Thoracic aorta (tissue), 2 donors: ENCODE data around the gene MRPS12. TPM values are rescaled to one million over a fixed set of nuclear protein-coding genes. Genes with fewer than 3 reads are reported as not detected.

Source experiments
- ATAC-seq: fragments of 150-250 bp; one replicate; pipeline ENCODE4 v1.8.0; 2017; ENCODE audit warnings: low read depth; ENCODE audit not compliant: insufficient number of reproducible peaks, low FRiP score
- DNase-seq: peaks from one replicate; pipeline ENCODE4 v3.0.0-alpha.2; 2020; ENCODE audit warnings: low spot score
- H3K27ac ChIP-seq, 2 donors: fragments of 200-600 bp; sonication (generic); 1 replicate in 1 of 2; 2 replicates in 1 of 2; pipeline ENCODE4 v1.5.1; 2016; ENCODE audit warnings: mild to moderate bottlenecking in 2 of 2, moderate library complexity in 2 of 2
- H3K27me3 ChIP-seq: fragments of 200-600 bp; sonication (generic); replicated peaks from 2 replicates; pipeline ENCODE4 v1.6.0; 2016; ENCODE audit warnings: mild to moderate bottlenecking; ENCODE audit not compliant: insufficient read depth
- H3K36me3 ChIP-seq: fragments of 200-600 bp; sonication (generic); one replicate; pipeline ENCODE4 v1.5.1; 2016
- H3K4me1 ChIP-seq, 2 donors: fragments of 200-600 bp; sonication (generic); 1 replicate in 1 of 2; 2 replicates in 1 of 2; pipeline versions ENCODE4 v1.5.1 to v1.6.0; 2016; ENCODE audit warnings: low read depth in 2 of 2, mild to moderate bottlenecking in 1 of 2; ENCODE audit not compliant: control insufficient read depth in 1 of 2
- H3K4me3 ChIP-seq: fragments of 200-600 bp; sonication (generic); 2 replicates; pipeline ENCODE4 v1.5.1; 2016; ENCODE audit warnings: mild to moderate bottlenecking
- H3K9me3 ChIP-seq: fragments of 200-600 bp; sonication (generic); 2 replicates; pipeline ENCODE4 v1.5.1; 2016
- CTCF ChIP-seq: fragments of 200-600 bp; sonication (generic); IDR thresholded peaks from one replicate; pipeline ENCODE4 v1.5.1; 2019; ENCODE audit warnings: antibody characterized with exemption
- total RNA-seq, 2 donors: library from RNA; depleted of rRNA; stranded (reverse); fragments of >200 nt; gene quantifications; one replicate each; pipeline versions ENCODE4 v1.1.0 to v1.2.3, GENCODE V29; 2016

Gene MRPS12
- total RNA-seq, 2 donors from 2014 or later = 24.2 to 32.5 TPM

GRCh38 chr19:38978326-38978689 is 47.6 kb downstream of the MRPS12 start:
- peaks cover 7 to 20% of the 10 kb centered on the region in 2 donors for H3K4me1 ChIP-seq
- no peak for ATAC-seq
- no peak for TF ChIP-seq CTCF
- no peak for DNase-seq
- no peaks in the 10 kb centered on the region for H3K9me3 ChIP-seq
- no peaks in the 10 kb centered on the region for H3K27me3 ChIP-seq
- no peak overlapping the region for H3K4me3 ChIP-seq
- H3K36me3 ChIP-seq = no peaks in the 10 kb centered on the region
- no peak overlapping the region for H3K27ac ChIP-seq

GRCh38 chr19:38979812-38980211 is 49.1 kb downstream of the MRPS12 start:
- no peaks in the 10 kb centered on the region for H3K36me3 ChIP-seq
- peaks cover 3 to 10% of the 10 kb centered on the region in 2 donors for H3K4me1 ChIP-seq
- ATAC-seq (no peak), DNase-seq (no peak)
- no peak for TF ChIP-seq CTCF
- no peaks in the 10 kb centered on the region for H3K27me3 ChIP-seq
- no peak overlapping the region for H3K27ac ChIP-seq
- no peaks in the 10 kb centered on the region for H3K9me3 ChIP-seq
- H3K4me3 ChIP-seq = no peak overlapping the region

- Histone ChIP-seq H3K4me3 (no peak overlapping the region), H3K4me1 (peaks cover 3 to 10% of the 10 kb centered on the region in 2 donors)
- no peak for TF ChIP-seq CTCF
Observed at GRCh38 chr19:38980583-38981374, 50.0 kb downstream of the MRPS12 start.

More at GRCh38 chr19:38980583-38981374, 50.0 kb downstream of the MRPS12 start:
- H3K36me3 ChIP-seq = no peaks in the 10 kb centered on the region
- no peak for ATAC-seq
- H3K9me3 ChIP-seq = no peaks in the 10 kb centered on the region
- DNase-seq = no peak
- no peak overlapping the region for H3K27ac ChIP-seq
- H3K27me3 ChIP-seq = no peaks in the 10 kb centered on the region

Other genes with a start within 250 kb of the MRPS12 start
- gene CAPN12, start 186.5 kb upstream of the MRPS12 start, total RNA-seq = 1 to 10 TPM in 1 of 2 donors, under 1 TPM in 1; 0.81 to 2.1 TPM
- not detected for gene LGALS7, start 157.4 kb upstream of the MRPS12 start, total RNA-seq
- gene LGALS7B, start 141.7 kb upstream of the MRPS12 start, total RNA-seq = 1 to 10 TPM in 1 of 2 donors, not detected in 1; 2.0 TPM
- gene LGALS4, start 118.0 kb upstream of the MRPS12 start, total RNA-seq = 1 to 10 TPM in 1 of 2 donors, not detected in 1; 3.5 TPM
- 10 to 100 TPM; 47.5 to 75.0 TPM for gene ECH1, start 99.2 kb upstream of the MRPS12 start, total RNA-seq
- gene HNRNPL, start 81.0 kb upstream of the MRPS12 start, total RNA-seq = 100 to 1,000 TPM; 153 to 167 TPM
- 1 to 10 TPM; 4.7 to 5.5 TPM for gene RINL, start 52.7 kb upstream of the MRPS12 start, total RNA-seq
- 10 to 100 TPM; 42.8 to 68.4 TPM for gene SIRT2, start 31.3 kb upstream of the MRPS12 start, total RNA-seq
- gene NFKBIB, start 31.0 kb upstream of the MRPS12 start, total RNA-seq = 10 to 100 TPM; 25.3 to 28.4 TPM
- gene CCER2, start 18.8 kb upstream of the MRPS12 start, total RNA-seq = not detected
- 10 to 100 TPM in 1 of 2 donors, 1 to 10 TPM in 1; 6.3 to 14.1 TPM for gene SARS2, start 181 bp upstream of the MRPS12 start, total RNA-seq
- 10 to 100 TPM; 29.6 to 31.7 TPM for gene FBXO17, start 44.8 kb downstream of the MRPS12 start, total RNA-seq
- 10 to 100 TPM in 1 of 2 donors, 1 to 10 TPM in 1; 1.5 to 37.6 TPM for gene FBXO27, start 101.6 kb downstream of the MRPS12 start, total RNA-seq
- not detected for gene ACP7, start 153.4 kb downstream of the MRPS12 start, total RNA-seq
- gene PAK4, start 194.8 kb downstream of the MRPS12 start, total RNA-seq = 1 to 10 TPM; 7.4 to 8.7 TPM